ENCODE results near the gene FAM221A.
"Not testable (repeated sequence)": the region's sequence is repeated elsewhere in the genome, so short reads cannot be mapped to it uniquely, and the experiment has no call there.

The FAM221A gene, protein sequence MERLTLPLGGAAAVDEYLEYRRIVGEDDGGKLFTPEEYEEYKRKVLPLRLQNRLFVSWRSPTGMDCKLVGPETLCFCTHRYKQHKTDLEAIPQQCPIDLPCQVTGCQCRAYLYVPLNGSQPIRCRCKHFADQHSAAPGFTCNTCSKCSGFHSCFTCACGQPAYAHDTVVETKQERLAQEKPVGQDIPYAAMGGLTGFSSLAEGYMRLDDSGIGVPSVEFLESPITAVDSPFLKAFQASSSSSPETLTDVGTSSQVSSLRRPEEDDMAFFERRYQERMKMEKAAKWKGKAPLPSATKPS

GRCh38 chr7:23679898-23680413 lies at the start of gene FAM221A:
FAM221A (plus strand) TSS chr7:23680199; CDS start chr7:23680219, 20 bp downstream.
- peak; percentile 95 for DNase-seq

- no peak for DNase-seq
These were observed 46.6 kb upstream of the FAM221A start for GRCh38 chr7:23633417-23633816.

- no peak for DNase-seq
These were observed 34.2 kb upstream of the FAM221A start for GRCh38 chr7:23645822-23646221.

DNA sequence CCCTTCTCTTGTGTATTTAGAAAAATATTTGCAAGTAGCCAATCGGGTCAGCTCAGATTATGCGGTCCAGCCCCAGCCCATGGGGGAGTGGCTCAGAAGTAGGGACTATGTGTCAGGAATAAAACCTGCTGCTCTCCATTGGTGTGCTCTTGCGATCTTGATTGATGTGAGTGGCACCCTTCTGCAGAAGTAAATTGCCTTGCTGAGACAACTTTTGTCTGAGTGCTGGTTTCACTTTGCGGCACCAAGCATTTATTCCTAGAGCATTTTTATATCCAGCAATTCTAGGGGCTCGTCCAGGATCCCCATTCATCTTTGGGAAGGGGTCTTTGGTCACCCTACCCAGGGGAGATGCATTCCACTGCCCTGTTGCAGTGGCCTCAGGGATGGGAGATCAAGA lies 26.1 kb upstream of the FAM221A start:
- no peak for DNase-seq

- peak; percentile 20 for DNase-seq
These were observed 25.5 kb upstream of the FAM221A start for GRCh38 chr7:23654508-23654907.

DNA sequence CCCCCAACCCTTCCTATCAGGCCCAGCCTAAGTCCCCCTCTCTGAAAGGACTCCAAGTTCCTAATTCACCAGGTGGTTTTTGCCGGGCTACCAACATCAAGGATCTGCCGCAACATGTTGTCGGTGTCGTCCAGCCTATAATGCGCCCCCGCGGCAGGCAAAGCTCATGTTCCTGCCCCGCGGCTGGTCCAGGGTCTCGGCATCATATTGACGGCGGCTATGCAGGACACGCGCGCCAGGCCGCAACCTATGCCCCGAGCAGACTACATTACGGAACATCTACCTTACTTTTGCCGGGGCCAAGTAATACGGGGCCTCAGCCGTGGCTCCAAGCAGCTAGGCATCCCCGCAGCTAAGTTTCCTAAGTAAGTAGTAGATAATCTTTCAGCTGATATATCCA lies 24.6 kb upstream of the FAM221A start:
- DNase-seq: no peak

DNA sequence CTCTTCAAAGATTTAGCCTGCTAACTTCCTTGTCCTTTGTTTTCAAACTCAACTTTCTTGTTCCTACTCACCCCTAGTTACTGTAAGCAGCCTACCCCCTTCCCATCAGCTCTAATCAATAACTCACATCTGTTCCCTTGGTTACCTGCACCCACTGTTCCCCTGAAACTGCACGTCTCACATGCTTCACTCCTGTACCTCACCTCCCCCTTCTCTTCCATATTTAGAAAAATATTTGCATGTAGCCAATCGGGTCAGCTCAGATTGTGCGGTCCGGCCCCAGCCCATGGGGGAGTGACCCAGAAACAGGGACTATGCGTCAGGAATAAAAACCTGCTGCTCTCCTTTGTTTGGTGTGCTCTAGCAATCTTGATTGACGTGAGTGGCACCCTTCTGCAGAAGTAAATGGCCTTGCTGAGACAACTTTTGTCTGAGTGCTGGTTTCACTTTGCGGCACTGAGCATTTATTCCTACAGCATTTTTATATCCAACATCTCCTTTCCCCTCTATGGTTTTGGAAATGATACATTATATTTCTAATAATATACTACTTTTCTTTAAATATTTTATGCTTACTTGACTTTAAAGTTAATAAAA lies 21.1 kb upstream of the FAM221A start:
- DNase-seq: no peak

DNA sequence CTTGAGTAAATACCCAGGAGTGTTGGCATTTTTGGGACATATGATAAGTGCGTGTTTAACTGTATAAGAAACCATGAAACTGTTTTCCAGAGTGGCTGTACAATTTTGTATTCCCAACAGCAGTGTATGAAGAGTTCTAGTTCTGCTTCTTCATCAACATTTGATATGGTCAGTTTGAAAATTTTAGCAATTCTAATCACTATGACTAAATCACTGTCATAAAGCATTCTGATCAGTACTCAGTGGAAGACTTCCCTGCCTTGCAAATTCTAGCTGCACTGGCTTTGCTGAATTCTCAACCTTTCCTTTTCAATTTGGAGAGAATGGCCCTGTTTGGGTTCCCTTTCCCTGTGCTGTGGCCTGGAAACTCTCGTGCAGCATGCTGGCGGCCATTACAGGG lies 18.6 kb upstream of the FAM221A start:
- DNase-seq: no peak

DNA sequence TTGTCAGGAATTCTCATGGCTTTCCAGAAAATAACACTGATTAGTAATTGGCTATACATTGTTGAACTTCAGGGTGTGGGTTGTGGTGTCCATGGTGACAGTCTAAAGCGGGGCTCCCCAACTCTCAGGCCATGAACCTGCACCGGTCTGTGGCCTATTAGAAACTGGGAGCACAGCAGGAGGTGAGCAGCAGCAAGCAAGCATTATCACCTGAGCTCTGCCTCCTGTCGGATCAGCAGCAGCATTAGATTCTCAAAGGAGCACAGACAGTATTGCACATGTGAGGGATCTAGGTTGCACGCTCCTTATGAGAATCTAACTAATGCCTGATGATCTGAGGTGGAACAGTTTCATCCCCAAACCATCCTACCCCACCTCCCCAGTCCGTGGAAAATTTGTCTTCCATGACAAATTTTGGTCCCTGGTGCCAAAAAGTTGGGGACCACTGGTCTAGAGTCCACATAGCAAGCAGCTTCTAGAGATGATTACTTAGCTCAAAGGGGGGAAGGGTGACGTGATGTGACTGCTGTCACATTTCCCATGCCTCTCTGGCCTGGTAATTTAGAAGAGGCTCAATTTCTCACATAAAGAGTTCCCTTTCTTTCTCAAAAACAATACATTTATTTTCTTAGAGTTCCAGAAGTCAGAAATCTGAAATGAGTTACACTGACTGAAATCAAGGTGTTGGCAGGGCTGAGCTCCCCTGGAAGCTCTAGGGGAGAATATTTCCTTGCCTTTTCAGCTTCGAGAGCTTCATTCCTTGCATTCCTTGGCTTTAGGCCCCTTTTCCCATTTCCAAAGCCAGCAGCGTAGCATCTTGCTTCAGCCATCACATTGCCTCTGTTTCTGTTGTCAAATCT lies 17.6 kb upstream of the FAM221A start:
- DNase-seq: peak; percentile 69

GRCh38 chr7:23662984-23663313 lies 17.1 kb upstream of the FAM221A start:
- DNase-seq: no peak

- DNase-seq: no peak
These were observed 15.9 kb upstream of the FAM221A start for GRCh38 chr7:23664122-23664521.

DNA sequence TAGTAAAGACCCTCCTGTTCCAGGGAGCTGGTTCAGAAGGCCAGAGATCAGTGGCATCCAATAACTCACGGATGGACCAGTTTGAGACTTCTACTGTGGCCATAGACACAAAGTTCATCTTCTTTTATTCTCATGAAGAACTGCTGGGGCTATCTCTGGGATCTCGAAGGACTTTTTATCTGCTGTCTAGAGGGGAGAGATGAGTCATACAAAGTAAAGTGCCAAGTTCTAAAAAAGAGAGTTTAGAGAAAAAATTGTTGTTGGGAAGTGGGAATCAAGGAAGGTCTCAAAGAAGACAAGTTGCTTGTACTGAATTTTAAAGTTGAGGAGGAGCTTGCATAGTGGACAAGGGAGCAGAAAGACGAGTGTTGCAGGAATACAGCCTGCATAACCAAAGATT lies 8.0 kb upstream of the FAM221A start:
- DNase-seq: no peak

DNA sequence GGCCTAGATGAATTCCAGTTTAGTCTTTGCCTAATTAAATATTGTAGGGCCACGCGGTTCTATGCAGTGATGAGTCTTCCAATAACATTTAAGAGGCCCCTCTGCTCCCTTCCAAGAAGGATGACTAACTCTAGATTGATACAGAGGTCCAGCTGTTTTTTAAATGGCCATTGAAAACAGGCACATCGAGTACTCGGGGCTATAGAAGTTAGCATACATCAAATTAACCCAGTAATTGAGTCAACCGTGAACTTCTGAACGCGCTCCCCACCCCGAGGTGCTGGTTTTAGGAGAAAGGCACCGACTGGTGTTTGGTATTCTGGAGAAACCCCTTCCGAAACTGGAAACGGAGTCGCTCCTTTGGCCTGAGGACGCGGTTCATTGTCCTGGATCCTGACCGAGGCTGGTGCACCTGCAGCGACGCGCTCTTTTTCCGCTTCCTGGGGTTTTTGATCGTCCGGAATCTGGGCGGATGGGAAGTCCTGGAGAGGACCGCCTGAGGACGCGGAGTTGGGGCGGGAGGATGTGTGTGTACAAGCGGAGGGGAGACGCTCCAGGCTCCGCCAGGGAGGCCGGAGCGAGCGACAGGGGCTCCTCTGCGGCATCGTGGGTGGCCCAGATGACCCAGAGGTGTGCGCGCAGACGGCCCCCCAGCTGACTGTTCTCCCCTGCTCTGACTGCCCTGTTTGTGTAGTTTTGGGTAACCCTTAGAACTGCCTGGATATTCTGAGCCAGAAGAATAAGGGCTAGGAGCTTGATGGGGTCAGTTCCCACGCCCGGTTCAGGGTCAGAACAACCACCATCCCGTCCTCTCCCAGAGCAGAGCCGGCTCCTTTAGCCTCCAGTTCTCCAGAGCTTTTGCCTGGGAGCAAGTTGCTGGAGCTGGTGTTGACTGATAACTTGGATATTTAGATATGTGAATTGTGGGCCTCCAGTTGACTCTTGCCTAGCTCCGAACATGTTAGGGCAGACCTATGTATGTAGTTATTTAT lies 711 bp downstream of the FAM221A start:
- peak; percentile 82 for DNase-seq

DNA sequence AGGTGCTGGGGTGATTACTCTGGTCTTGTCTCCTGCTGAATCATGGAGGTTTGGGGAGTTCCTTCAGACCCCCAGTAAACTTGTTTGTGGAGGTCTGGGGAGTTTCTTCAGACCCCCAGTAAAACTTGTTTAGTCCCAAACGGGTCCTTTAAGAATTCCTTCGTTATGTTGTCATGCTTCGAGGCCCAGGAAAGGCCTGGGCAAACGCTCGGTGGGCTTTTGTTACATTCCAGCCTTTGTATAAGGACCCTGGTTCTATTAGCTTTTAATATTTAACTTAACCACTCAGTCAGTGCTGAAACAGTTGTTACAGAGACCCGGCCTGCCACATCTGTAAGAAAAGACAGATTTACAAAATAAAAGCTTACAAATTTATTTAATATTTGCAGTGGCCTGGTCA lies 4.0 kb downstream of the FAM221A start:
- DNase-seq: not testable (repeated sequence)

GRCh38 chr7:23685731-23686130 lies 5.7 kb downstream of the FAM221A start:
- peak; percentile 20 for DNase-seq

DNA sequence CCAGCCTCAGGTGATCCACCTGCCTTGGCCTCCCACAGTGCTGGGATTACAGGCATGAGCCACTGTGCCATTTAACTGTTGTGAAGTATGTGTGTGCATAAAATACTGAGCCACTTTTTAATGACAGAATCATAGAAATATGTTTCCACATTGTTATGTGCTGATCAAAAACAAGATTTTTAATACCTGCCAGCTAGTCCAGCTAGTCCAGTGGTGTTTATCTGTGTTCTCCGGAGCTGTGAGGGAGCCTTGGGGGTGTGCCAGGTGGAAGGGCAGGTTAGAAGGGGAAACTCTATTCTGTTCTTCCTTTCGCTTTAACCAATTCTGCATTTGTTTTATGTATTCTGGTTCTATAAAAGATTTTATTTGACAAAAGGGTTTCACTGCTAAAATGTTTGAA lies 7.0 kb downstream of the FAM221A start:
- peak; percentile 68 for DNase-seq

DNA sequence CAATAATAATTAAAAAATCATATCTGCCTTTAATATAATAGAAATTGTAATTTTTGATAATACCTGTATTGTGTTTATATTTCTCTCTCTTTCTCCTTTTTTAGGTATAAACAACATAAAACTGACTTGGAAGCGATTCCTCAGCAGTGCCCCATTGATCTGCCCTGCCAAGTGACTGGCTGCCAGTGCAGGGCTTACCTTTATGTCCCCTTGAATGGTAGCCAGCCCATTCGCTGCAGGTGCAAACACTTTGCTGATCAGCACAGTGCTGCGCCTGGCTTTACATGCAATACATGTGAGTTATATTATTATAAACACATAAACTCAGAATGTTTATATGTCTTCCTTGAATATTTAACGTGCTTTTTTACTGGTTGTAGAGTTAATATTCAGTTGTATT lies 9.2 kb downstream of the FAM221A start:
- DNase-seq: no peak

DNA sequence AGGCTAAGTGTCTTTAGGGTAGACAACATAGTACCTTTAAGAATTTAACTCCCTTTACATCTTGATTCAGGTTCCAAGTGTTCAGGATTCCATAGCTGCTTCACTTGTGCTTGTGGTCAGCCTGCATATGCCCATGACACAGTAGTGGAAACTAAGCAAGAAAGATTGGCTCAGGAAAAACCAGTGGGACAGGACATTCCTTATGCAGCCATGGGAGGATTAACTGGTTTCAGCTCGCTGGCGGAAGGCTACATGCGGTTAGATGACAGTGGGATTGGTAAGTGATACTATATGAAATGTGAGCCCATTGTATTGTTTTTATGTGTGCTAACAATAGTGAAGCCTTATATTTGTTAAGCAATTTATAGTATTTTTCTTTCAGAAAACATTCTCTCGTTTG lies 11.3 kb downstream of the FAM221A start:
- no peak for DNase-seq

- DNase-seq: no peak
These were observed 13.2 kb downstream of the FAM221A start for GRCh38 chr7:23693224-23693623.

DNA sequence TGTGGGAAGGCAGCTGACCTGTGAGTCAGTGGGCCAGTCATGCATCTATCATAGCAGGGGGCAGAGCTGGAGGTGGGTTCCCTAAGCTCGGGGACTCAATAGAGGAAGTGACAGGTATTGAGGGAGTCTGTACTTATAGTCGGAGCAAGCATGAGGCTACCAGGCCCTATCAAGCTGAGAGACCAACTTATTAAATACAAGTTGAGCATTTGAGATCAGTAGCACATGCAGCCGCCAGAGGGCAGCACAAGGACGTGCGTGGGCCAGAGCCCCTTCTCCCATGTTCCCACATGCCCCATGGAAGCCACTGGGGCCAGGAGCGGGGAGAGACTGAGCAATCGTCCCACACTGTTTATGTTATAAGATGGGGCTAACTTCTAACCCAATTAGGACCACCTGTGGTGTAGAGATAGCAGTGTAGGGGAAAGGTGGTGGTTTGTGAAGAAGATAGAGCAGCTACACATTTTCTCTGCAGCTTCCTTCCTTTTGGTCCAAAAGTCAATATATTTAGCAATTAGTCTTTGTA lies 17.0 kb downstream of the FAM221A start:
- DNase-seq: peak; percentile 38

- DNase-seq: no peak
These were observed 18.8 kb downstream of the FAM221A start for GRCh38 chr7:23698822-23699221.

DNA sequence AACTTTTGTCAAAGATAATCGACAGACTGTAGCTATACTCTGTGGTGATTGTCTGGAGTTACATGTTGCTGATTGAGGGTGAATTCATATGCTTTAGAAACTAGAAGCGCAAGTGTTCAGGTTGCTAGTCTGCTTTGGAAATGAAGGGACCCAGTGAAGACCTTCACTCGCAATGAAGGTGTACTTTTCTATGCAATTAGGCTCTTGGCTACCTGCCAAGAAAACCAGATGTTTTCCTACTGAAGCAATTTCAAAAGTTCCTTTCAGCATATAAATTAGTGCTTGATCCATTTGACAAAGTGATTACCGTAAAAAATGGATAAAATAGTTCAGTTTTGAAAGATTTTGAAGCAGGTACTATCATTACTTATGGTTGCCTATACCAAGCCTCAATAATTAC lies 20.0 kb downstream of the FAM221A start:
- no peak for DNase-seq
